ENCODE data around the gene ERFE. TPM values are rescaled to one million over a fixed set of nuclear protein-coding genes. Genes with fewer than 3 reads are reported as not detected.

ERFE gene
- total and polyA plus RNA-seq, 9 of the 15 experiments (the other 6 are each of a cell fraction or from before 2014, with no cell fraction given) = 0.55 to 8.2 (median 3.7) TPM

- TF ChIP-seq HDAC8 (tag; IDR thresholded peaks at IDR 0.05) (no peak), CC2D1A (IDR thresholded peaks at IDR 0.05) (no peak), NR0B1 (IDR thresholded peaks at IDR 0.05; ENCODE audit: partially characterized antibody) (no peak)
Measured at GRCh38 chr2:238128061-238128440, 30.7 kb upstream of the ERFE start (continued).

- no TSS peak for BruUV-seq (replicated peaks)
- no peak for ATAC-seq
- POLR2A ChIA-PET = no interaction called here
- in situ Hi-C loops (cut with MboI) (no loop called here), intact Hi-C loops (cut with micrococcal nuclease) (no loop called here)
- Histone ChIP-seq H3K4me2 (ENCODE audit: insufficient read depth, low read length) (no peak overlapping the region), H4K20me1 (replicated peaks; ENCODE audit: control insufficient read depth, insufficient read depth, low read length) (no peaks in the 10 kb centered on the region), H3K27ac (ENCODE audit: extremely low read depth, low read depth, low read length) (no peak overlapping the region), H3K4me3 (no peak overlapping the region), H3K9me1 (ENCODE audit: control insufficient read depth, insufficient read depth, low read length) (no peaks in the 10 kb centered on the region), H3K9me3 (replicated peaks; ENCODE audit: control insufficient read depth, insufficient read depth, low read depth, low read length) (0 out of 2 replicates have a peak, but pooled peaks cover 2% of the 10 kb centered on the region), H3K4me1 (replicated peaks in 1 of 2; ENCODE audit: control insufficient read depth in 2 of 2, insufficient read depth in 2 of 2, low read length in 2 of 2) (peaks cover 0 to 55% of the 10 kb centered on the region in 2 experiments; a peak in 3 of 5 replicates), H3K27me3 (ENCODE audit: control insufficient read depth in 2 of 2, insufficient read depth in 2 of 2, low read length in 2 of 2) (peaks cover 5 to 48% of the 10 kb centered on the region in 2 experiments; a peak in 4 of 5 replicates), H2AFZ (ENCODE audit: low read depth, low read length) (no peak overlapping the region), H3K79me2 (ENCODE audit: control insufficient read depth, insufficient read depth, low read length) (no peaks in the 10 kb centered on the region), H3K9ac (ENCODE audit: insufficient read depth in 1 of 2, low read depth in 2 of 2, low read length in 2 of 2) (no peak overlapping the region), H3K36me3 (ENCODE audit: control insufficient read depth, insufficient read depth, low read length) (no peaks in the 10 kb centered on the region)
- CTCF ChIA-PET (ENCODE audit: low intra/inter-chr PET ratio) = no interaction called here
- DNase-seq (ENCODE audit: extremely low read depth in 1 of 4, low spot score in 3 of 4) = no peak
- WGBS (ENCODE audit: insufficient coverage, low coverage, missing lambda C conversion rate) = 59% methylated on average over 13 of the region's 30 CpGs
- FAIRE-seq = no peak
- TF ChIP-seq GTF3C2 (IDR thresholded peaks at IDR 0.05; ENCODE audit: borderline replicate concordance, extremely low read depth, insufficient read length) (no peak), MAZ (CRISPR knock-in tag; conservative IDR thresholded peaks at IDR 0.05 in 1 of 2, IDR thresholded peaks at IDR 0.05 in 1 of 2) (no peak), ESRRB (CRISPR knock-in tag; IDR thresholded peaks at IDR 0.05; ENCODE audit: borderline replicate concordance) (no peak), FOXK2 (conservative IDR thresholded peaks at IDR 0.05 in 1 of 2, IDR thresholded peaks at IDR 0.05 in 1 of 2; ENCODE audit: low read depth in 2 of 2) (no peak), ZNF165 (CRISPR knock-in tag; IDR thresholded peaks at IDR 0.05; ENCODE audit: borderline replicate concordance) (no peak), EWSR1 (IDR thresholded peaks at IDR 0.05; ENCODE audit: borderline replicate concordance, low read depth, partially characterized antibody) (no peak), ZNF740 (CRISPR knock-in tag; IDR thresholded peaks at IDR 0.05) (no peak), ZNF740 (tag; IDR thresholded peaks at IDR 0.05) (no peak), ZBTB1 (CRISPR knock-in tag; IDR thresholded peaks at IDR 0.05; ENCODE audit: borderline replicate concordance, low read depth) (no peak), GTF2E2 (tag; IDR thresholded peaks at IDR 0.05) (no peak), FOSL1 (tag; conservative IDR thresholded peaks at IDR 0.05) (no peak), RBM25 (IDR thresholded peaks at IDR 0.05; ENCODE audit: low read depth, low read length, severe bottlenecking) (no peak)
Measured at GRCh38 chr2:238128534-238129001, 30.2 kb upstream of the ERFE start.

Measured in K562 (cell line).